GM20431 (cell line): ENCODE data around the gene XYLT2.
"Not testable (repeated sequence)": the region's sequence is repeated elsewhere in the genome, so short reads cannot be mapped to it uniquely, and the experiment has no call there.

Source experiments
- in situ Hi-C: fragments of 300-500 bp; cut with MseI, MboI; formaldehyde crosslinking; loops from one replicate; pipeline ENCODE4 v1.15.0; 2020; ENCODE audit warnings: low sequenced_read_pairs; ENCODE audit not compliant: unreplicated experiment

Gene XYLT2

GRCh38 chr17:50381920-50382319 is 36.0 kb downstream of the XYLT2 start:
- in situ Hi-C loops, result no loop called here

- in situ Hi-C loops, result no loop called here
Measured at GRCh38 chr17:50382931-50383330, 37.0 kb downstream of the XYLT2 start.

- in situ Hi-C loops, result no loop called here
Measured at GRCh38 chr17:50386510-50386909, 40.6 kb downstream of the XYLT2 start.

- in situ Hi-C loops, result no loop called here
Measured at GRCh38 chr17:50388728-50389127, 42.8 kb downstream of the XYLT2 start.

- in situ Hi-C loops, result no loop called here
Measured at GRCh38 chr17:50389534-50389933, 43.6 kb downstream of the XYLT2 start.

GRCh38 chr17:50392621-50393020 is 46.7 kb downstream of the XYLT2 start:
- in situ Hi-C loops, result no loop called here

GRCh38 chr17:50393700-50394099 is 47.8 kb downstream of the XYLT2 start:
- in situ Hi-C loops, result no loop called here

GRCh38 chr17:50394711-50395110 is 48.8 kb downstream of the XYLT2 start:
- in situ Hi-C loops, result no loop called here

- in situ Hi-C loops, result no loop called here
Measured at GRCh38 chr17:50396261-50397110, 50.6 kb downstream of the XYLT2 start.

GRCh38 chr17:50397111-50397918 is 51.4 kb downstream of the XYLT2 start, which contains the start of gene LRRC59:
TSS of gene LRRC59 (minus strand) at chr17:50397523. CDS start at chr17:50397317, 206 bp downstream.
- in situ Hi-C loops, result no loop called here

- in situ Hi-C loops, result no loop called here
Measured at GRCh38 chr17:50397919-50398285, 52.0 kb downstream of the XYLT2 start.

- in situ Hi-C loops, result not testable (repeated sequence)
Measured at GRCh38 chr17:50398672-50399071, 52.7 kb downstream of the XYLT2 start.

- in situ Hi-C loops, result not testable (repeated sequence)
Measured at GRCh38 chr17:50399591-50399990, 53.7 kb downstream of the XYLT2 start.

- in situ Hi-C loops, result not testable (repeated sequence)
Measured at GRCh38 chr17:50405351-50405750, 59.4 kb downstream of the XYLT2 start.

GRCh38 chr17:50406578-50406977 is 60.7 kb downstream of the XYLT2 start:
- in situ Hi-C loops, result no loop called here

- in situ Hi-C loops, result no loop called here
Measured at GRCh38 chr17:50407921-50408320, 62.0 kb downstream of the XYLT2 start.
